GM21619 (cell line): ENCODE results near the gene NRXN3.

ENCODE experiments used
- ATAC-seq: cut with Tn5 transposase; IDR thresholded peaks from one replicate; pipeline ENCODE4 v1.9.1; 2021; ENCODE audit not compliant: unreplicated experiment

NRXN3 gene

DNA sequence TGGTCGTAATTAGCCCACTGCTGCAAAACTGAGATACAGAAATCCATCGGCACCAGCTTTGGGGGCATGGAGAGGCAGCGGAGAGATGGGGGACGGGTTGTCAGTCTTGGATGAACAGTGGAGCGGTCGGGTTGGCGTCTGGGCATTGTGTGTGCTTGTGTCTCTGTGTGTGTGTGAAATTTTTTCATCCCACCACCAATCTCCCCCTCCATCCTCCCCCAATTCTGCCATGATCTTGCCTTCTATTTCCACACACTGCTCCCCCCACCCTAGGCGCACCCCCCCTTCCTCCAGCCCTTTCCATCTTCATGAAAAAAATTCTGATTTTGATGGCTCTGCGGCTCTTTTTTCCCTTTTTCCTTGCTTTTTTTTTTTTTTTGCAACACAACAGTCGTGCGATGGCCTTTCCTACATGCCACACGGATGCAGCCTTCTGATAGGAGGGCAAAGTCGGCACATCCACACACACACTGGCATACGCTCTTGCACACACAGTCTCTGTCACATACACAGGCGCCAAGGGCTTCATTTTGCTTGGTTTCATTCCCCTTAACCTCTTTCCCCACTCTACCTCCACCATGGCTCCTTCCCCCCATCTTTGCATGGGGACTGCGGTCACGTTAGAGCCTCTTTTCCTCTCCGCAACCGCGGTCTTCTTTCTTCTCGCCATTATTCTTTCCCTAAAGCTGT lies 3.3 kb downstream of the NRXN3 start:
- ATAC-seq: no peak

DNA sequence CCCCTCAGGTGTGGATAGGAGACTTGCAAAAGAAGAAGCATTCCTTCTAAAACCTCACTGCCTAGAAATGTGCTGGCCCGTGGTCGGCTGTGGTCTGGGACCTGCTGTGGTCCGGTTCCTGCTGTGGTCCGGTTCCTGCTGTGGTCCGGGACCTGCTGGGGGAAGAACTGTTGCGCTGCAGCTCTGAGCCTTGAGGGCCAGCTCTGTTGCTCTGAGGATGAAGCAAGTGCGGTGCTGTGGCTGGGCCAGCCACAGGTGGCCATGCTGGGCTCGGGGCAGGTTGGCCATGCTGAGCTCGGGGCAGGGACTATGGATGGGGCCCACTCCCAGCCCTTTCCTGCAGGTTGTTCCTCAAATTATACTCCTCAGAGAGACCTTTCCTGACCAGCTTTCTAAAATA lies 5.2 kb downstream of the NRXN3 start:
- no peak for ATAC-seq

DNA sequence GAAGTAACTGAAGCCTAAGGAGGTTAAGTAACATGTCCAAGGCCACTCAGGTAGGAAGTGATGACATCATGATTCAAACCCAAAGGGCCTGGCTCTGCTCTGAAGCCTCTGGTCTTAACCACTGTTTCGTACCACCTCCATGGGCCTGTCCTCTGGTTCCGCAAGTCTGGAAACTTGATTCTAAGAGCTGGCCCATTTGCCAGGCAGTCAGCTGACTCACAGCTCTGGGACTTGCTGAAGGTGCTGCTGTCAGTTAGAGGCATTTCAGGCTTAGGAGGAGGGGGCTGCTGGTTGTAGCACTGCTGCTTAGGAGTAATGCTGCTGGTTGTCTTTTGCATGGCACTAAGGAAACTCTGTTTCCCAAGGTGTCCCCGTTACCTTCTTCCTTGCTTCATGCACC lies 7.9 kb downstream of the NRXN3 start:
- ATAC-seq: no peak

DNA sequence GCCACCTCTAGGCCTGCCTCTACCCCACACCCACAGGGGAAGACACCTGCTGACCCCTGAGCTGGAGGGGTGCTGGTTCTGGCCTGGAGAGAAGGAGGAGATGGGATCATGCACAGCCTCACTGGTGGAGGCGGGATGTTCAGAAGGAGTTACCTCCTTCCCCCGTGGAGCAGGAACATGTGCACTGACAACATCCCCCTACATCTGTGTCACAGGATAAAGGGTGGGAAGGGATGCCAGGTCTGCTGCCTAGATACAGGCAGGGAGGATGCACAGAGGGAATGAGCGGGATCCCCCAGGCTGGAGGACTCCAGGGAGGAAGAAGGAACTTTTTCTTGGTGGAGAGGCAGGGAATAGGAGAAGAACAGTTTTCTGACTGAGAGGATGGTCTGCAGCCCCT lies 8.8 kb downstream of the NRXN3 start:
- no peak for ATAC-seq

DNA sequence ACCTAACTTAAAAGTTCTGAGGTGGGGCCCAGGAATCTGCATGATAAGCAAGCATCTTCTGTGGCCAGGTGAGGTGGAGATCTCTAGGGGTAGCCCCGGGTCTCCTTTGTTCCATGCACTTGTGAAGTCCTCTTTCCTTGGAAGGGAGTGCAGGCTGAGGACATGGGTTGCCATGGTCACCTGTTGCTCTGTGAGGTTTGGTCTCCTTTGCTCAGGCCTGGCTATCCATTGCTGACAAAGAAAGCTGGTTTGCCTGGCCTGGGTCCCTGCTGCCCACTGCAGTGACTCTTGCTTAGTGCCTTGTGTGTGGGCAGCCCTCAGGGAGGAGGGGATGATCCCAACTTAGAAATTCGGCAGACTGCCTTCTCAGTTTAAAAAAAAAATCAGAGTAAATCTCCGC lies 11.1 kb downstream of the NRXN3 start:
- no peak for ATAC-seq

DNA sequence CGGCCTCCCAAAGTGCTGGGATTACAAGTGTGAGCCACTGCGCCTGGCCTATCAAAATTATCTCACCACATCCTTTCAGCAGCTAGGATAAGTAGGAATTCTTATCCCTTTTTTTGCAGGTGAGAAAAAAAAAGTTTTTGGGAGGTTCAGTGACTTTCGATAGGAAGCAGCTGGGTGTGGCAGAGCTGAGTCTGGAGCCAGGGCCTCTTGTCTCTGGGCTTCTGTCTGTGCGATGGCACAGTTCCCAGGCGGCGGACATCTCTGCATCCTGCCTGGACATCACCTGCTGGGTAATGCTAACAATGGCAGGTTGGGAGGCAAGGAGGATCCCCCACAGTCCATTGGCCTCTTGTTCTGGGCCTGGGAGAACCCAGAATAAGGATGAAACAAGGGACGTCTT lies 12.5 kb downstream of the NRXN3 start:
- no peak for ATAC-seq

DNA sequence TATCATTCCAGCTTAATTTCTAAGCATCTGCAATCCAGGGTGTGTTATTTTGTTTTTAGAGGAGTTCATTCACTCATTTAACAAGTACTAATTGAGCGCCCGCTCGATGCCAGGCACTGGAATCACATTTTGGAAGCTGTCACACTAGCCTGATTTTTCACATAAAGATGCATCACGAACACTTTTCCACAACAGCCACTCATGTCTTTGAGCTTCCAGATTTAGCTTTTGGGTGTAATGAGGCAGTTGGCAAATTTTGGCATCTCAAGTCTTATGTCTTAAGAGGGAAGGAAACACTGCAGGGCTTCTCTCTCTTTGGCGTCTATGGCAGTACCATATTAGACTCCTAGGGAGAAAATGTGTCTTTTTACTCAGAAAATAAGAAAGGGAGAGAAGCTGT lies 14.0 kb downstream of the NRXN3 start:
- ATAC-seq: no peak

DNA sequence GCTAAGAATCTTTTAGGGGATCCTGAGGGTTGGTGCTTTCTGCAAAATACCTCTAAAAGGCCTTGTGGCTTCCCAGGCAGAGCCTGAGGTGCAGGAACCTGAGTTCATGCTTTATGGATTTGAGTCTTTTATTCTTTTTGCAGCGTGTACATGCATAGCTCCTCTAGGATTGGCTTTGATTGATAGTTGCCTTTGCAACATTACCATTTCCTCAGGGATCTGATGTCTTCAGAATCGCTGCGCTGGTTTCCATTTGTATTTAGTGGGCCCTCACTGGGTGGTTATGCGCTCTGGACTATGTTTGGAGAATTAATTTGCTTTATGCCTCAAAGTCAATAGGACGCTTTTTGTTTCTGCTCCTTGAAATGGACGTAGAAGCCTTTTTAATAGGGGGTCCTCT lies 16.1 kb downstream of the NRXN3 start:
- no peak for ATAC-seq

DNA sequence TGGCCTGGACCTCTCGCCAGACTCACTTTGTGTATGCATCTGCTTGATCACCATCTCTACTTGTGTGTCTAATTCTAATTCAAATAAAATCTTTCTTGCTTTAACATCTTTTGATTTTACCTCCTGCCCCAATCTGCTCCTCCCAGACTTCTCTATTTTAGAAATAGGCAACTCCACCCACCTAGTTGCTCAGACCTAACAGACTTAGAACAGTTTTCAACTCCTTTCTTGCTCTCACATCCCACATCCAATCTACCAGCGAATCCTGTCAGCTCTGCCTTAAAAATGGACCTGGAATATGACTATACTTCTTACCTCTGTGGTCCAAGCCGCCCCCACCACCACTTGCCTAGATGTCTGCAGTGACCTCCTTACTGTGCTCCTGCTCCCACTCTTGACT lies 18.7 kb downstream of the NRXN3 start:
- no peak for ATAC-seq

DNA sequence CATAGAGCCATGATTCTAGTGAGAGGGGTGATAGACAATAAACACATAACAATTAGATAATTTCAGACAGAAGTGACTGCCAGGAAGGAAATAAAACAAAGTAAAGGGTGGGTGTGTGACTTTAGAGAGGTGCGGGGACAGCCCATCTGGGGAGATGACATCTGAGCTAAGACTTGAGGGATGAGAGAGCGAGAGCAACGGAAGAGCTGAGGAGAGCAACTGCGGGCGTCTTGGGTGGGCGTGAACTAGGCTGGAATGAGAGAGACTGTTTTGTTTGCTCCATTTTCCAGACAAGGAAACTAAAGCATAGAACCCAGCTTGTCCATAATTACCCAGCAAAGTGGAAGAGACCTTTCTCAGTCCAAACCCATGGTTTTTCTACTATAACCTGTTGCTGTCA lies 25.3 kb downstream of the NRXN3 start:
- no peak for ATAC-seq

DNA sequence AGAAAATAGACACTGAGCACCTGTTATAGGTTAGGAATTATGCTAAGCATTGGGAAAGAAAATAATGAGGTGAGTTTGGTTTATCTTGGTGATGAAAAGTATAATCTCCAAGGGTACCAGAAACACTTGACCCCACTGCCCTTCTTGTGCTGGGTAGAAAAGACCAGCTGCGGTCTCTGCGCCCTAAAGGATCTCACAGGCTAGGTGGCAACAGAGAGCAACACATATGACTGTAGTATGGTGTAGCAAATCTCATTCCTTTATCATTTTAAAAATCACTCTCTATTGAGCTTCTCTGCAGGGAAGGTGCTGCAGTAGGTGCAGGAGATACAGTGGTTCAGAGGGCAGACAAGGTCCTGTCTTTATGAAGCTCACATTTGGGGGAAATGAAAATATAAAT lies 26.1 kb downstream of the NRXN3 start:
- ATAC-seq: no peak

DNA sequence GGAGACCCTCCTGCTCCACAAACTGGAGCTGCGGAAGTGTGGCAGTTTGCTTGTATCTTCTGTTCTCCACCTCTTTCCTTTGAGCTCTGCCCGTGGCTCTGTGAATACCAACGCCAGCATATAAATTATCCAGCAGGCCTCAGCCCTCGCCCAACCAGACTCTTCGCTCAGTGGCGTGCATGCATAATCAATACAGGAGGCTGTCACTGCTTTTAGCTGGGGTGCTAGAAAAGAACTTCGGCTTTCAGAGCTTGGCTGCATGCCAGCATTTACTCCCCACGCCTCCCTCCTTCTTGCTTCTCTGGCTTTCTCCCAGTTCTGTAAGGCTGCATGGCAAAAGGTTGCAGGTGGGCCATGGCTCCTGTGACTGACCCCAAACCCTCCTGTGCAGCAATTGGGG lies 26.9 kb downstream of the NRXN3 start:
- no peak for ATAC-seq

DNA sequence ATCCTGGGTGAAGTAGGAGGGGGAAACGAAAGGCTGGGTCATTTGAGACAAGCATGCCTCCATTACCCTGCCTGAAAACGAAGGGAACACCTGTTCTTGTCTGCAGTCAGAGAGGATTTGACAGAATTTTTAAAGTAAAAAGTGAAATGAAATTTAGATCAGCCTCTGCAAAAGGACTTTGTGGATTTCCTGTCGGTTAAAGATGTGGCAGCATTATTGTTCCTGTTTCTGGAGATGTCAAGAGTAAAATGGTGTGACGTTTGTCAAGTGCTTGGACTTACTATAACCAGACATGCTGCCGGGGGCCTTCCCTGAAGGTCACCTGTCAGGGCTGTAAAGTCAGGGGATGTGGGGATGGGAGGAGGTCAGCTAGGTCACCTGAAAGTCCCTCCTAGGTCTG lies 32.0 kb downstream of the NRXN3 start:
- ATAC-seq: peak; percentile 56

DNA sequence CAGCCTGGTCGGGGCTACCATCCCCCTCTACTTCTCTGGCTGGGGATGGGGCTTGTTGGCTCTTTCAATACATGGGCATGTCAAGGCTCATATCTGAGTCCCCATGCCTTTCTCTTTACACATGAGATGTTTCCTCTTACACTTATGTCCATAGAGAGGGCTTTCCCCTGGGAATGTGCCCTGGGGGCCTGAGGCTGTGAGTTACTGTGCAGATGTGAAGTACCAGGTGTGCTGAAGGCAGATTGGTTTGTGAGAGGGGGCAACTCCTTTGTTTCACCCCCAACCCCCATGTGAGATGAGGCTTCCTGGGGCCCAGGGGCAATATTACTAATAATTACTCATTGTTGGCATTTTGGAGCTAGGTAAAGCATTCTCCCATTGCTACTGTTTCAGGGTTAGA lies 32.8 kb downstream of the NRXN3 start:
- ATAC-seq: no peak

DNA sequence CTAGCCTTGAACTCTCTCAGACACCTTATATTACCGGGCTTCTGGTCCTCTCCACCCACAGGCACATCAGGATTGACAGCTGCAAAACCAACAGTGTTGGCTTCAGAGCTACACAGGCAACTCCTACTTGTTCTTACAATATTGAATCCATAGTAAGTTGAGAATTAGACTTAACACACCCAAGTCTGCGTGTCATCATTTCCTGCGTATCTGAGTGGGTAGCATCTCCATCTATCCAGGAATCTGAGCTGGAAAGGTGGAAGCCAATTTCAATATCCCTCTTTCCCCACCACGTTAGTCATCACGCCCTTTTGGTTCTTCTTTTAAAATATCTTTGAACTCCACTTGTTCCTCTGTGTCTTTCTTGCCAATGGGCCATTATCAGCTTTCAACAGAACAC lies 37.2 kb downstream of the NRXN3 start:
- ATAC-seq: no peak

DNA sequence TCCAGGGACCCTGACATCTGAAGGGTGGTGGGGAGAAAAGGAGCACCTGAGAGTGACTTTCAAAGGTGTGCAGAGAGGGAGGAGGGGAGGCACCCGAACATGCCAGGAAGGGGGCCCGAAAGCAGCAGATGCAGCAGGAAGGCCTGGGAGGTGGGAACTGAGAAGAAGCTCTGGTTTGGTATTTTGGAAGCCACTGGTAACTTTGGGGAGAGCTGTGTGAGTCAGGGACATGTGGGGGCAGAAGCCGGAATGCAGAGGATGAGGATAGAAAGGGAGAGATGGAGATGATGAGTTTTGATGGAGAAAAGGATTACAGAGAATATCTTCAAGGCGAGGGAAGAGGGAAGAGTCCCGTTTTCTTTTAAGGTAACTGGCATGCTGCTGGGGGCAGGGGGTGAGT lies 50.1 kb downstream of the NRXN3 start:
- ATAC-seq: no peak

DNA sequence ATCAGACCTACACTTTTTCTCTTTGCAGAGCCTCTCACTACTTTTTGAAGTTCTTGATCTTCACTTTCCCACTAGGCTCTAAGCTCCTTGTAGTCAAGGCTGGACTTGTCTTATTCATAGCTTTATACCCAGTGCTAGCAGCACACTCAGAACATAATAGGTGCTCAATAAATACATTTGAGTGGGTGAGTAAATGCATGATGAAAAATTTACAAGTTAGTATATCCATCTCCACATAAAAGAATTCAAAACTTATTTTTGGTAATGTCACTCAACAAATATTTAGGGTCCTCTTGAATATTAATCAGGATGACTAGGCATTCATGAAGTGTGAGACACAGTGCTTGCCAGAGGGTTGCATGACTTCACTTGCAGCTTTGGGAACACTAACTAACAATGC lies 52.6 kb downstream of the NRXN3 start:
- ATAC-seq: no peak

DNA sequence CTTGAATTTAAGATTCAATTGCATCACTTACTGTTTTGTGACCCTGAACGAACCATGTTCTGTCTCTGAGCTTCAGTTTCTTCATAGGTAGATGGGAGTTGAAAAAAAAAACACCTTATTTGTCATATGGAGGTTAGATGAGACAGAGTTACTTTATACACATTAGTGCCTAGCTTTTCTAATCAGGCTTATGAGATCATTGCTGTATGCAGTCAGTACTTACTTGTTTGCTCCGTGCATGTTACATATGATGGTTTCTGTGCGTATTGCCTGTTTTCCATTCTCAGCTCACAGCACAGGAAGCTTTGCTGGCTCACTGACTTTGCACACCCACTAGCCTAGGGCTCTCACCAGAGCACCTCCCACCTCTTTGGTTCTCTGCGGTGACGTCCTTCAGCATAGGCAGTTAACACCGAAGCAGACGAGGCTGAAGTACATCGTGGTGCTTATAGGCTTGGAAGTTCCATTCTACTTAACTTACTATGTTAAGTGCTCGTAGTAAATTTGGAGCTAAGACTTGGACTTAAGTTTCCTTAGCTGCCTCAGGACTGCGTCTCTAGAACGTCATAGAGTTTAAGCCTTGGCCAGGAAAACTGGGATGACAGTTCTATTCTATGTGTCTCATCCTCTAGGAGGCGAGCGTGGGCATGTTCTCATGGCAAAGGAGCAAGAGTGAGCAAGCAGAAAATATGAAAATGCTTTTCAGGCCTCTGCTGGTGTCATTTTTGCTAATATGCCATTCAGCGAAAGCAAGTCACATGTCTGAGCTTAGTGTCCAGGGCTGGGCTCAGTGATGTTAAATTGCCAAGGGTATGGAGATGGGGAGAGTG lies 57.3 kb downstream of the NRXN3 start:
- ATAC-seq: no peak

DNA sequence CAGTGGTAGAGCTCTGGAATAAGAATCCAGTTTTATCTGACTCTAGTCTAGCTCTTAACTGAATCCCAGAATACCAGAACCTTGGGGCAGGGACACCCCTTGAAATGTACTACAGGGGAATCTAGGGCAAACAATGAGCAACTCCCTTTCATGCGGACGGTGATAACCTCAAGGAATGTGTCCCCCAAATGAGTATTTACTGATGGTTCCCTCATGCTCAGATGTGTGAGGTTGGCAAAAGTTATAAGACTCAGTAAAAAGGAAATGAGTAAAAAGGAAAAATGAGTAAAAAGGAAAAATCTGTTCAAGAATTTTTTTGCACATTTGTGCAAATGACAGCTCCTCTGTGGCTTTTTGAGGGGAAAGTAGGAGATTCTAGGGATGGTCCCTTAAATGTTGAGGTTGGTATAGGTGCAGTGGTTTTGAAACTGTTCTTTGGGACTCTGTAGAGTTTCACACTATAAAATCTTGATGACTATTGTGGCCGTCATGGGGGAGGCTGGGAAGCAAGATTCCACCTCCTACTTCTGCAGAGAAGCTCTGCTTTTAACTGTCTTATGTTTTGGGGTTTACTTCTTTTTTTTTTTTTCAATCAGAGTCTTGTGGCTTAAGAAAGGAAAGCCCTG lies 58.6 kb downstream of the NRXN3 start:
- no peak for ATAC-seq

DNA sequence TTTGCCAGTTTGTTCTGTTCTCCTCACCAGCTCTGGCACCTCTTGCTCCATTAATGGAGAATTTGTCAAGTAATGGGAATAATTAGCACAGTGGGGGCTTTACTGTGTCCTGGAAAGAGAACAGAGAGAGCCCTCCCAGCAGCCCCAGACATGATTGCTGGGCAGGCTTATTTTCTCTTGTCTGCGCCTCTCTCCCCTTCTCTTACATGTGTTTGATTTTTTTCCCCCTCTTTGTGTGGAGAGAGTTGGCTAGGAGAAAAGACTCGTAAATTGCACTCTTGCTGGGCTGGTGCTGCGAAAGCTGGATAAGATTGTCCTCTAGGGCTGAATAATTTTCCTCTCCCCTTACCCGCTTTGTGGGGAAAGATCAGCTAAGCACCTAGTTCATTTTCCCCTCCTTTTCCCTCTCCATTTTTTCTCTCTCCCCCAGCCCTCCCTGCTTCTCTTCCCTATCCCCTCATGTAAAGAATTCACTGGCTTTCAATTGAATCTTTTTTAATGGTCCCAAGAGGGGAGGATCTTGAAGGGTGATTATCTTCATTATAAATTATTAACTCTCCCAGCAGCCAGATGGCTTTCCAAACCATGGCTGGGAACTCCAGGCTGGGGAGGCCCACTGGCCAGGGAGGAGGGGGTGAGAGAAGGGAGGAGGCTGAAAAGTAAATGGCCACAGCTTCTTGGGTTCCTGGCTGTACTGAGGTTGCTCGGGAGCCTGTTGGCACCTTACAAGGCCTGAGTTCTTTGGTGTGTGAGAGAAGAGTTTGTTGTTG lies 62.2 kb downstream of the NRXN3 start:
- no peak for ATAC-seq

DNA sequence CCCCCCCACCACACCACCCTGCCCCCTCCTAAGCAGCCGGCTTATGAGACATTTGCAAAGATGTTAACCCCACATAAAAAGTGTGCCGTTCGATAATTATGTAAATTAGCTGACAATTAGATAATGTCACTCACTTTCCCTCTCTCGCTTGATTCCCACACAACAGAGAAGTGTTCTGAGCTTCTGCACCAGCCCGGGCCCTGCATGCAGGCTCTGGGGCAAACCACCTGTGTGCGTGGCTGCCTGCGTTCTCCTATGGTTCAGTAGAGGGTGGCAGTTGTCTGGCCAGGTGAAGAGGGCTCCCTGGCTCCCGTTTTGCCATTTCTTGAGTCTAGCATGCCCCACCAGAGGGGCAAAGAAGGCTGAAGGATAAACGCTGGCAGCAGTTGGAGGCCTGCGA lies 68.0 kb downstream of the NRXN3 start:
- ATAC-seq: no peak

DNA sequence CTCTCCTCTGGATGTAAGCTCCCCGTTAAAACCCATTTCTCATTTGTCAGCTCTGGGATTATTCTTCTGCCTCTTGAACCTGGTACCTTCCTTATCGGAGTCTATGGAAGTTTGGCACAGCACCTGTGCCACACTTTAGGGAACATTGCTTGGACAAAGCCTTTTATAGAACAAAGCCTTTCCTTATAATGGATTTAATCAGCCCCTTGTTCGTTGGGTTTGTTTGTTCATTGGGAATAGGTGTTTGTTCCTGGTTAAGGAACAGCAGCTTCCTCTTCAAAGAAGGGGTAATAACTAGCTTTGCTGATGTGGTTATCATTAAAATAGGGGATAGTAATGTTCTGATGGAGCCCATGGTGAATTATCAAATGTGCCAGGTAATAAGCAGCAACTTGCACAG lies 70.4 kb downstream of the NRXN3 start:
- ATAC-seq: no peak
